DOHH2 (cell line): ENCODE data around the gene SYK.

ENCODE experiments used
- H3F3A ChIP-seq: fragments of 200-600 bp; sonication (generic), shearing (Covaris generic); 2 replicates; pipeline ENCODE4 v1.6.0; 2016; ENCODE audit warnings: antibody characterized with exemption, mild to moderate bottlenecking; ENCODE audit not compliant: control insufficient read depth, insufficient read depth
- H3K27ac ChIP-seq: fragments of 200-600 bp; sonication (generic); 2 replicates; pipeline ENCODE4 v1.5.1; 2014; ENCODE audit warnings: low read depth, mild to moderate bottlenecking, low read length, moderate library complexity
- H3K27me3 ChIP-seq: fragments of 200-600 bp; sonication (generic); 2 replicates; pipeline ENCODE4 v1.6.1; 2014; ENCODE audit warnings: mild to moderate bottlenecking, low read length, mixed read lengths; ENCODE audit not compliant: control insufficient read depth
- H3K36me3 ChIP-seq: fragments of 200-600 bp; sonication (generic); 2 replicates; pipeline ENCODE4 v1.6.1; 2014; ENCODE audit warnings: mild to moderate bottlenecking, low read length, moderate library complexity, mixed read lengths; ENCODE audit not compliant: control insufficient read depth
- H3K4me1 ChIP-seq: fragments of 200-600 bp; sonication (generic); 2 replicates; pipeline ENCODE4 v1.6.1; 2014; ENCODE audit warnings: mild to moderate bottlenecking, low read length, mixed read lengths; ENCODE audit not compliant: control insufficient read depth
- H3K4me2 ChIP-seq: fragments of 200-600 bp; sonication (generic); 2 replicates; pipeline ENCODE4 v1.6.0; 2014; ENCODE audit warnings: mild to moderate bottlenecking, low read length, moderate library complexity
- H3K4me3 ChIP-seq: fragments of 200-600 bp; sonication (generic); 2 replicates; pipeline ENCODE4 v1.5.1; 2014; ENCODE audit warnings: mild to moderate bottlenecking, low read length, mixed read lengths
- H3K79me2 ChIP-seq: fragments of 200-600 bp; sonication (generic); 2 replicates; pipeline ENCODE4 v1.6.1; 2014; ENCODE audit warnings: mild to moderate bottlenecking, low read length, mixed read lengths; ENCODE audit not compliant: control insufficient read depth
- H3K9me2 ChIP-seq: fragments of 200-600 bp; sonication (generic); replicated peaks from 2 replicates; pipeline ENCODE4 v1.6.1; 2014; ENCODE audit warnings: mild to moderate bottlenecking, low read length, mixed read lengths; ENCODE audit not compliant: control insufficient read depth
- H3K9me3 ChIP-seq: fragments of 200-600 bp; sonication (generic); 2 replicates; pipeline ENCODE4 v1.6.1; 2014; ENCODE audit warnings: antibody characterized with exemption, low read length, mixed read lengths; ENCODE audit not compliant: control insufficient read depth, insufficient read depth
- H4K20me1 ChIP-seq: fragments of 200-600 bp; sonication (generic); 2 replicates; pipeline ENCODE4 v1.6.0; 2014; ENCODE audit warnings: low read depth, mild to moderate bottlenecking, antibody characterized with exemption, low read length, moderate library complexity; ENCODE audit not compliant: control insufficient read depth, insufficient read depth
- CTCF ChIP-seq: fragments of 200-600 bp; sonication (generic); IDR thresholded peaks from one replicate; pipeline ENCODE4 v1.5.1; 2014; ENCODE audit warnings: antibody characterized with exemption, mild to moderate bottlenecking, low read depth, low read length; ENCODE audit not compliant: poor library complexity, severe bottlenecking
- EZH2phosphoT487 ChIP-seq: fragments of 200-600 bp; sonication (generic); IDR thresholded peaks from 2 replicates; pipeline ENCODE4 v1.6.1; 2017; ENCODE audit warnings: borderline replicate concordance, mild to moderate bottlenecking, antibody characterized with exemption, low read length, moderate library complexity, mixed read lengths

The SYK gene

GRCh38 chr9:90848866-90849265 lies 47.2 kb downstream of the SYK start:
- no peak overlapping the region for H3K4me3 ChIP-seq
- no peaks in the 10 kb centered on the region for H3K9me3 ChIP-seq
- TF ChIP-seq CTCF: no peak
- TF ChIP-seq EZH2phosphoT487: no peak
- H3K27me3 ChIP-seq: no peaks in the 10 kb centered on the region
- peaks cover 27% of the 10 kb centered on the region for H3K79me2 ChIP-seq
- H3K9me2 ChIP-seq: no peaks in the 10 kb centered on the region
- H3F3A ChIP-seq: no peaks in the 10 kb centered on the region
- no peak overlapping the region for H3K27ac ChIP-seq
- peaks cover 5% of the 10 kb centered on the region; the same call in 1 of the 2 replicates for H4K20me1 ChIP-seq
- no peak overlapping the region for H3K4me2 ChIP-seq
- peaks cover 87% of the 10 kb centered on the region for H3K36me3 ChIP-seq
- H3K4me1 ChIP-seq: peaks cover 3% of the 10 kb centered on the region; the same call in 1 of the 2 replicates

DNA sequence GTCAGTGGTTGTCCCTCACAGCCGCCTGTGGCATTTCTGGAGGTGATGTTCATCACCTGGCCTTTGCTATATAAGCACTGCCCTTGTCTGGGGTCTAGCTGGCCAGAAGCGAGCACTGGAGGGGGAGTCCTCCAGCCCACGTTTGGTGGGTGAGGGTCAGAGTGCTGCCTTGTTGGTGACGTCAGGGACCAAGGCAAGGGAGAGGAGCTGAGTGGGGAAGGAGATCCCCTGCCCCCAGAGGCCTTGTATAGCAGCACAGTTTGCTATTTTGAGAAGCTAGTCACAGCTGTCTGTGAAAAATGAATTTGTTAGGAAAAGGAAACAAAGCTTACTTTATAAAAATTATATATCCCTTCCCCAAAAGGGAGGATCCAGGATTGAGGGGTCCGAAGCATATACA lies 49.8 kb downstream of the SYK start:
- no peak overlapping the region for H3K27ac ChIP-seq
- H3K4me2 ChIP-seq: no peak overlapping the region
- peaks cover 30% of the 10 kb centered on the region for H3K79me2 ChIP-seq
- TF ChIP-seq EZH2phosphoT487: no peak
- TF ChIP-seq CTCF: no peak
- no peaks in the 10 kb centered on the region for H3K9me2 ChIP-seq
- no peaks in the 10 kb centered on the region for H3K9me3 ChIP-seq
- H4K20me1 ChIP-seq: peaks cover 5% of the 10 kb centered on the region; the same call in 1 of the 2 replicates
- no peaks in the 10 kb centered on the region for H3K27me3 ChIP-seq
- H3F3A ChIP-seq: 0 out of 2 replicates have a peak, but pooled peaks cover 2% of the 10 kb centered on the region
- H3K36me3 ChIP-seq: peaks cover 88% of the 10 kb centered on the region
- H3K4me3 ChIP-seq: no peak overlapping the region
- peaks cover 3% of the 10 kb centered on the region; the same call in 1 of the 2 replicates for H3K4me1 ChIP-seq

- Histone ChIP-seq H3K27ac (no peak overlapping the region), H3K36me3 (peaks cover 88% of the 10 kb centered on the region), H3K4me2 (no peak overlapping the region), H4K20me1 (no peaks in the 10 kb centered on the region), H3F3A (0 out of 2 replicates have a peak, but pooled peaks cover 2% of the 10 kb centered on the region), H3K79me2 (peaks cover 39% of the 10 kb centered on the region), H3K9me2 (no peaks in the 10 kb centered on the region), H3K4me3 (no peak overlapping the region), H3K4me1 (peaks cover 3% of the 10 kb centered on the region; the same call in 1 of the 2 replicates), H3K27me3 (no peaks in the 10 kb centered on the region), H3K9me3 (no peaks in the 10 kb centered on the region)
- no peak for TF ChIP-seq CTCF
- no peak for TF ChIP-seq EZH2phosphoT487
Observed at GRCh38 chr9:90853945-90854344, 52.3 kb downstream of the SYK start.
